Stimulated activated CD4-positive, alpha-beta T cell treated with anti-CD3 and anti-CD28 coated beads, Interleukin-2, amount 100 ng/mL, for 48 hours (primary cell): ENCODE results near the gene GNAZ.

Experiments
- DNase-seq, 2 donors: peaks; one replicate each; pipeline ENCODE4 v3.0.0-alpha.2; 2020

The GNAZ gene

DNA sequence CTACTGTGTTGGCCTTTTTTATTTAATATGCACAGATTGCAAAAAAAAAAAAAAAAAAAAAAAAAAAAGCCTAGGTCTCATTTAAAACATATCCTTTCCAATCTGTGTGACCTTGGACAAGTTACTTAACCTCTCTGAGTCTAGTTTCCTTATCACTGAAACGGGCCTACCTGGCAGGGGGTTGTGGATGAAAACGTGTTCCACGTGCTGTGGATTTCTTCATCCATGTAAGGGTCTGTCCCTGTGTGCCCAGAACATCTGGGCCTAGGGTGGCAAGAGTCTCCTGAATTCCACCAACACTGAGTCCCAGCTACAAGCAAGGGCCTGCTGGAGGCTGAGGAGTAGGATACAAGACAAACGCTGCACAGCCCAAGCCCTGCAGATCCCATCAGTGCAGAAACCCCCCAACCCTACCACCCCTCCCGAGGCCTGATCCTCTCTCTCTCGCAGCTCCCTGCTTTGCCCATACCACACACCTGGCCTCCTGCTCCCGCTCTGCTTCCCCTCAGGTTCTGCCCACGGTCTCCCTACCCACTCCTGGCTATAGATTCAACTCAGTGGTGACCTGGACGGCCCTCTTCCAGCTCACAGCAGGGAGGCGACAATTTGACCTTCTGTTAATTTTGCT lies 4.7 kb upstream of the GNAZ start:
- DNase-seq: no peak

- no peak for DNase-seq
Measured at GRCh38 chr22:23066200-23067022, 3.9 kb upstream of the GNAZ start.

- DNase-seq: no peak
Measured at GRCh38 chr22:23067023-23067650, 3.2 kb upstream of the GNAZ start.

DNA sequence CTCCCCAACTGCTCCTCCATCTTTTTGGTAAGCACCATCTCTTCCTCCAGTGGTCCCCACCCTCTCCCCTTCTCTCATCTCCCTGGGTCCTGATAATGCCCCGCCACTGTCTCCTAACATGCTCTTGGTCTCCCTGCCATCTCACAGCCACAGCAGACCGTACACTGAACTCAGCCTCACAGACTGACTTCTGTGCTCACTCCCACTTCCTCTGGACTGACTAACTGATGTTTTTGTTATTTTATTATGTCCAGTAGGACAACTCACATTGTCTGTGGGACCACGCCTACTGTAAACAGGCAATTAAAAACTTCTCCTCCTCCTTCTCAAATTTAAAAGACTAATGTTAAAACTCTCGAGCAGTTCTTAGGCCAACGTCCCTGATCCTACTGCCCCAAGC lies 2.6 kb upstream of the GNAZ start:
- no peak for DNase-seq

DNA sequence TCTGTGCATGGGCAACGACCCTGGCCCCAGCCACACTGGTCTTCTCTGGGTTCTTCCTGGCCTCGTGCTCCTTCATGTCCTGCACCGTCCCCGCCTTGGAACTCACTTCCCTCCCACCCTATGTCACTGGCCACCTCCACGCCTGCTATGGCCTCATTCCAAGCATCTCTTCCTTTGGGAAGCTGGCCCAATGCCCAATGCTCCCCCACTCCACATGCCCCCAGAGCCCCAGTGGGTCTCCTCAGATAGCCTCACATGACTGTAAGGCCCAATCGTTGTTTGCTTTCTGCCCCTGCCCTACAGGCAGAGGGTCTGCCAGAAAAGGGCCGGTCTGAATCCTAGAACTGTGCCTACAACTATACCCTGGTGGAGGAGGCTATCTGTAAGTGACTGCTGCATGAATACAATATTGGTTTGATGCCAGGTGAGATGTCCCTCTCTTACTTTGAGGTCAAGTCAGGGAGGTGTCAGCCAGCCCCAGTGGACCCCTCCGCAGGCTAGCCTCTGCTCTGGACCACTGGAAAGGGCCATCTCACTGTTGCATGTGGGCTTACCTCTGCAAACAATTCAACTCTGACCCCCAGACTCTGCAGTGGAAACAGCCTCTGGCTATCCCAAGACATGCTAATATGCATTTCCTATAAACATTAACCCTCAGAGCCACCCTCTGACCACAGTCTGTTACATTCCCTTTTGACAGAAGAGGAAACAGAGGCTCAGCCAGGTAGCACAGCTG lies 2.1 kb upstream of the GNAZ start:
- no peak for DNase-seq

GRCh38 chr22:23068832-23069385 lies 1.4 kb upstream of the GNAZ start:
- no peak for DNase-seq

- peak; percentile 83 to 86 for DNase-seq
Measured at GRCh38 chr22:23069502-23070357, 589 bp upstream of the GNAZ start.

DNA sequence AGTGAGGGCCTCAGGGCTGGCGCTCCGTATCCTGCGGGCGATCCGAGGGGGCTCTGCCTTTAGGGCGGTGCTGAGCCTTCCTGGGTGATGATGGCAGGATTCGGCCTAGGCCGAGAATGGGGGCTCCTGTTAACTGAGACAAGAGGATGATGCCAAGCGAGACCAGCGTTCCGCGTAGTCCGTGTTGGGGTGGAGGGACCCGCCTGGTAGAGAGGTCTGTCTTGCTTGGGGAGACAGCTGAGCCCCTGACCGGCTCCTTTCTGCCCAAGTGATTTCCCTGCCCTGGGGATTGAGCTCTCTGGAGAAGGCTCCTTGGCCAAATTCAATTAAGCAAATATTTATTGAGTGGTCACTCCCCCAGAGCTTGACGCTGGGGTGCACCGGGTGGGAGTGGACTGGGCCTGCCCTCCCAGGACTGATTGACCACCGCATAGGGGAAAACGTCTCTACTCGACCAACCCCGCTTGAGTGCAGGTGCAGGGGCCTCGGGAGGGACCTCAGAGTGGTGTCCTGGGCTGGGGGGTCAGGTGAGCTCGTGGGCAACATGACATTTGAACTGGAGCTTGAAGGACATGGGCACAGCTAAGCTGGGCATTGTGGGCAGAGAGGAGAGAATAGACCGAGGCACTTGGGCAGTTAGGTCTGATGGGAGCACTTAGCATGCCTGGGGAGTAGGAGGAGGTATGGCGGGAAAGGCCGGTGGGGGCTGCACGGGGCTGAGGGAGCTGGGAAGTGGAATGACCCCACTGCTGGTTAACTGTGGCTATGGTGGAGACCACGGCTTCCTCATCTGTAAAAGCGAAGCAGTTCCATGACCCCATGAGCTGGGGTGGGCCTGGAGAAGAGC lies 1.1 kb downstream of the GNAZ start:
- DNase-seq: no peak

DNA sequence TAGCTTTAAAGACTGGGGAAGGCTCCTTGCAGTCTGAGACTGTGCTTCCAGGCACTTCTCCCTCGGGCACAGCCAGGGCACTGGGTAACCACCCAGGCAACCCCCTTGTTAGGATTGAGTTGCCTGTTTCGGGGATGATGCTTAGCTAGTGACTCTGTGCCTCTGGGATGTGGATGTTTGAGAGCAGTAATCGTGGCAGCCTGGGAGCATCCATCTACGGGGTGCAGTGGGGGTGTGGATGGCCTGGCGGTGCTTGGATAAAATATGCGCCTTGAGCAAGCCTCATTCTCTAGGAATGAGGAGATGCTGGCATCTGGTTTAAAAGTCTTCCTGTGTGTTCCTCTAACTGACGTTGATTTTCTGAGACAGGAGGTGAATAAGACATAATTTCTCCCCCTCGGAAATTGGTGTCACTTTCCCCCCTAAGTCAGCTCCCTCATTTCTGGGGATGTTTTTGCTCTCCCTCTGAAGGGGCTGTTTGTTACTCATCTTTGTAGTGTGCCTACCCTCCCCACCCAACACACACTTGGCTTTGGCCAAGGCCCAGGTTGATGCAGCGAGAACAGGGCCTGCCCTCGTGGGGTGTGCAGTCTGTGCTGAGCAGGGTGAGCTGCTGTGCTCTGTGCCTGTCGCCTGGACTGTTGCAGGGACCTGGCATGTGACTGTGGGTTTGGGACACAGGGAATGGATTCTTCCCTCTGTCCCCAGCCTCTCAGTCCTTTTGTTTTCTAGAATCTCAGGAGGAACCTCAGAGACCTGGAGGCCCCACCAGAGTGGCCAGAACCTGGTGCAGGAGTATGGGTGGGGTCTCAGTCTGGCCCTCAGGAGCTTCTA lies 2.0 kb downstream of the GNAZ start:
- DNase-seq: no peak

GRCh38 chr22:23072911-23073491 lies 2.7 kb downstream of the GNAZ start:
- no peak for DNase-seq

DNA sequence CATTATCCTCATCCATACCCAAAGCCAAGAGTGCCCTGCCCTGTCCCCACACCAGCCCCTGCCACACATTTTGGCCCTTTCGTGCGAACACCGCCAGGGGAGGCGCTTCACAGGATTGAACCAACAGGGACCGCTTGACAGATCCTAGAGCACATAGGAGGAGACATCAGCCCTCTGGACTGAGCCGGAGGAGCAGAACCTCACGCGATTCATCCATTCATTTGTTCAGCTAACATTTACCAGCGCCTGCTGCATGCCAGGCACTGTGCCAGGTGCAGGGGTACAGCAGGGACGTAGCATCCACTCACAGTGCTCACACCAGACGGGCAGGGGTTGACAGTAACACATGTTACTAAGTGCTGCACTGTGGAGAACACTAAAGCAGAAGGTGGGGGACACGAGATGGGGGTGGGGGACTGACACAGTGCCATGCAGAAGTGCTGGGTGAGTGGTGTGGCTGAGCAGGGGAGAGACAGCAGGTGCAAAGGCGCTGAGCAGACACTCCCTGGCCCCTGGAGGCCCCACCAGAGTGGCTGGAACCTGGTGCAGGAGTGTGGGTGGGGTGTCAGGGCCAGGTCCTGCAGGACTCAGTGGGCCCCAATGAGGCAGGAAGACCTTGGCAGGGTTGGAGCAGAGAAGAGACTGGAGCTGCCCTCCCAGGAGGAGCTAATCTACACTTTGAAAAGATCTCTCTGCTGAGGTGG lies 3.4 kb downstream of the GNAZ start:
- no peak for DNase-seq

DNA sequence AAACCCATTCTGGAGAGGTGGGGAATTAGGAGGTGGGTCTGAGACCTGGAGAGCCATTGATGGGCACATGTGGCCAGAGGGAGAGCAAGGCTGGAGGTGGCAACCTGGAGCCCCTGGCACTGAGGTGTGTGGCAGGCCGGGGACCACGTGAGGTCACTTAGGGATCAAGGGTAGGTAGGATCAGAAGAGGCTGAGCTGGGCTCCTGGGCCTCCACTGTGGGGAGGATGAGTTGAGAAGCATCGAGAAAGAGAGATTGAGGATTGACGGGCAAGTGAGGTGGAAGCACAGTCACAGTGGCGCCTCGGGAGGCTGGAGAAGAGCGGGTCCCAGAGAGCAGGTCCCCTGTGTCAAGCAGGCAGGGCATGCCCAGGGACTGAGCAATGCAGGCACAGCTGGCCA lies 4.1 kb downstream of the GNAZ start:
- DNase-seq: no peak

DNA sequence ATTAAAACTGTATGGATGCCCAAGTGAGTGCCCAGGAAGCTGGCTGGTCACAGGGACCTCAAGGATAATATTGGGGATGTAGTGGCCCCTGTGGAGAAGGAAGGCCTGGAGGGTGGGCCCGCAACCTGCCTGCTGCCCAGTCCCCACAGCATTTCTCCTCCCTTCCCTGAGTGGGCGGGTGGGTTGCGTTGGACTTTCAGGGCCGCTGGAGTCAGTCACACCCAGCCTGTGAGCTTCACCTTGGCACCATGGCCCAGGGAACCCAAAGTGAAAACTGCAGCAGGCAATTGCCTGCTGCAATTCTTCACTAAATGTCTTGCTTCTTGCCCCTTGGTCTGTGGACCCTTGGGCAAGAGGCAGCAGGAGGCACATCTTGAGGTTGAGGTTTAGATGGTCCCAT lies 4.7 kb downstream of the GNAZ start:
- DNase-seq: no peak

DNA sequence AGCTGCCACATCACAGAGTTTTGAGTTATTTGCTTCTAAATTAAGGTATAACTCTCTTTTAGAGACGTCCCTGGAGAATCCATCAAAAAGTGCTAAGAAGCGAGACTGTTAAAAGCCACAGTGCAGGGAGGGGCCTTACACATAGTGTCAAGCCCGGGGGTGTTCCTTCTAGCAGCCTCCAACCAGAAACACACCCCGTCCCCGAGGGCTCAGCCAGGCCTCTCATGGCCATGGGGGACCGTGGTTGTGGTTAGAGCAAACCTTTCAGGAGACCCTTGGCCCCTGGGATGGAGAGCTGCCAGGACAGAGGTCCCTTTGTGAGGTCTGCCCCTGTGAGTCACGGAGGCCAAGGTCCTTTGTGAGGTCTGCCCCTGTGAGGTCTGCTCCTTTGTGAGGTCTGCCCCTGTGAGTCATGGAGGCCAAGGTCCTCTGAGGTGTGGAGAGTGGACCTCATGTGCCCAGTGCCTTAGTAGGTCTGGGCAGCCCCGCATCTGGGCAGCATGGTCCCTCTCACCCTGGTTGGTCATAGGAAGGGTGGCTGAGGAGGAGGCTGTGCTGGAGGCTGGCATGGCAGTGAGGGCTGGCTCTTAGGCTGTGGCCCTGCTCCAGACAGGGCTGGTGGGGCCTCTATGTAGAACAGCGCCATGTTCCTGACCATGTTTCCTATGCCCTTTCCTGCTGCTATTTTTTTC lies 5.4 kb downstream of the GNAZ start:
- no peak for DNase-seq

DNA sequence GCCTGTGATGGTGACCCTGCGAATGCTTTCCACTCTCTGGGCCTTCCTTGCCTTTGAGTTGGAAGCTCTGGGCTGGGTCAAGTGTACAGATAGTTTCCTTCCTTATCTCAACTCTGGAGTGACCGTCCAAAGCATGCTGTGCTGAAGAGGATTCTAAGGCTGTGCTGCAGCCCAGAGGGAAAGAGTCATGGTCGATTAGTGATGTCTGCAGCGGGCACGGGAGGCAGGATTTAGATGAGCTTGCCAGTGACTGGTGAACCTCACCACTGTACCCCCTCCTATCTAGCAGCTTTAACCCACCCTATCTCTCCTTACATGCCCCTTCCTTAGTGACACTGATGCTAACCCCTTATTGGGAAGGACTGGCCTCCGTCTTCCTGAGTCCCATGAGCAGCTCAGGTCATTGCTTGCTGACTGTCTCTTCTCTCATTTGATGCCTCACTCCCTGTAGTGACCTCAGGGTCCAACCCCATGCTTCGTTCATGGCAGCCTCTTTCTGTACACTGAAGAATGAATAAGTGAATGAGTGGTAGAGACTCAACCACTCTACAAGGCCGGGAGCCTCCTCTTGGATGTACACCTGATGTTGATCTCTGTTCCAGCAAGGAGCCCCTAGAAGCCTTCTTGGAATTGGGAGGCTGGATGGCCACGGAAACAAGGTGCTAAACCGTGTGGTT lies 6.7 kb downstream of the GNAZ start:
- no peak for DNase-seq

DNA sequence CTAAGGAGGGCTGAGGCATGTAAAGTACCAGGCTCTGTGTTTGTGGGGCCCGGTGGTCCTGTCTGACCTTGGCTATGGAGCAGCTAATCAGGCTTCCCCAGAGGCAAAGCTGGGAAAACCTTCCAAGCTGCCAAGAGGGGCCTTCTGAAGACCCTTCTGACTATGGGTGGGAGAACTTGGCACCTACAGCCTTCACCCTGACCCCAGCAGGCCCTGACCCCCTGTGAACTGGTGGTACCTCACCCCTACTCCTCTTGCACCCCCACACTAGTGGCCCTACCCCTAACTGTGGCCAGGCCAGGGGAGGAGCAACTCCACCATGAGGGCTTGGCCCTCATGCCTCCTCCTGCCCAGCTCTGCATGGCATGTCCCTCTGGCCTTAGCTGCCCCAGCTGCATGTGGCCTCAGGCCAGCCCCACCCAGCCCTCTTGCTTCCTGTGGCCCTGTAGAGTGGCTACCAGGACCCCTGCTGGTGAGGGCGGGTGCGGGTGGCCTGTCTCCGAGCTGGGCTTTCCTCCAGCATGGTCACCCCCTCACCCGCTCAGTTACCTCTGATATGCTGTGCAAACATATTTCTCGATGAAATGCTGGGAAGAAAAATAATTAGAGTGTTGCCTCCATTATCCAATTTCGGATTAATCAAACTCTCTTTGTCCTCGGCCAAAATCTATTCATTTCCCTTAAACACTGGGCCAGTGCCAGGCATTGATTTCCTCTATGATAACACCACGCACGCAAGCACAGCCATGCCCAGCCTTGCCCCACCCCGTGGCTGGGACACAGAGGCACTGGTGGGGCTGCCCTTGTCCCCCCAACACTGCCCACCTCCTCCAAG lies 7.5 kb downstream of the GNAZ start:
- no peak for DNase-seq

GRCh38 chr22:23078462-23078787 lies 8.1 kb downstream of the GNAZ start:
- no peak for DNase-seq
